Spleen (tissue), 11 donors: Measurements from ENCODE around the gene CFAP97D1. TPM values are rescaled to one million over a fixed set of nuclear protein-coding genes. Genes with fewer than 3 reads are reported as not detected.
"Not testable (repeated sequence)": the region's sequence is repeated elsewhere in the genome, so short reads cannot be mapped to it uniquely, and the experiment has no call there.

Experiments used
- DNase-seq: peaks from one replicate; pipeline ENCODE4 v3.0.0-alpha.2; 2020
- H3K27ac ChIP-seq, 8 donors: fragments of 200-600 bp; sonication (generic) in 7 of 8; 1 replicate in 4 of 8; 2 replicates in 4 of 8; pipeline versions ENCODE4 v1.5.0 to v1.8.0; 2016 to 2021; ENCODE audit warnings: inconsistent platforms in 4 of 8, mild to moderate bottlenecking in 4 of 8, moderate library complexity in 1 of 8
- H3K27me3 ChIP-seq, 7 donors: fragments of 200-600 bp; sonication (generic) in 6 of 7; replicated peaks in 1 of 7; 1 replicate in 4 of 7; 2 replicates in 3 of 7; pipeline versions ENCODE4 v1.5.0 to v1.8.0; 2016 to 2021; ENCODE audit warnings: inconsistent platforms in 3 of 7, mild to moderate bottlenecking in 1 of 7
- H3K36me3 ChIP-seq, 6 donors: fragments of 200-600 bp; sonication (generic) in 5 of 6; 1 replicate in 4 of 6; 2 replicates in 2 of 6; pipeline versions ENCODE4 v1.5.0 to v1.8.0; 2016 to 2021; ENCODE audit warnings: inconsistent platforms in 2 of 6
- H3K4me1 ChIP-seq, 6 donors: fragments of 200-600 bp; sonication (generic) in 5 of 6; 1 replicate in 3 of 6; 2 replicates in 3 of 6; pipeline versions ENCODE4 v1.5.0 to v1.8.0; 2016 to 2021; ENCODE audit warnings: inconsistent platforms in 3 of 6
- H3K4me3 ChIP-seq, 8 donors: fragments of 200-600 bp; sonication (generic) in 7 of 8; 1 replicate in 4 of 8; 2 replicates in 4 of 8; pipeline versions ENCODE4 v1.5.0 to v1.8.0; 2016 to 2021; ENCODE audit warnings: inconsistent platforms in 4 of 8, mild to moderate bottlenecking in 4 of 8, moderate library complexity in 2 of 8
- H3K9me3 ChIP-seq, 8 donors: fragments of 200-600 bp; sonication (generic) in 7 of 8; 1 replicate in 4 of 8; 2 replicates in 4 of 8; pipeline versions ENCODE4 v1.5.0 to v1.8.0; 2016 to 2021; ENCODE audit warnings: inconsistent platforms in 4 of 8
- POLR2A ChIP-seq, 3 donors: fragments of 450-650 bp; IDR thresholded peaks; one replicate each; pipeline ENCODE4 v1.5.1; 2017; ENCODE audit warnings: antibody characterized with exemption in 3 of 3, mild to moderate bottlenecking in 1 of 3
- POLR2AphosphoS5 ChIP-seq, 3 donors: sonication (generic); formaldehyde crosslinking; IDR thresholded peaks; one replicate each; pipeline ENCODE4 v1.5.1; 2017; ENCODE audit warnings: antibody characterized with exemption in 3 of 3
- WGBS, 5 donors: extraction: QIAGEN DNeasy Blood & Tissue Kit in 3 of 5; methylation state at CpG; one replicate each; pipeline versions ENCODE4 v1.1.5 to v1.1.7; 2013 to 2018; 5-methylcytosine and 5-hydroxymethylcytosine counted together
- intact Hi-C: fragments of 100-400 bp; cut with DNase I; formaldehyde crosslinking; loops from one replicate; pipeline ENCODE4 v1.15.0; 2023; ENCODE audit warnings: low total_unique reads
- polyA plus RNA-seq, 3 donors: library from polyadenylated mRNA; stranded (reverse); fragments of 200-250 nt; gene quantifications; one replicate each; pipeline ENCODE4 v1.2.1, GENCODE V29; 2013
- total RNA-seq, 7 donors: library from RNA; depleted of rRNA in 3 of 7; stranded (reverse); fragments of >200 nt in 3 of 7; fragmentation: NEBNext Ultra II Directional in 4 of 7; extraction: Animal tissue kit (Norgen Biotek cat#: 25700) in 4 of 7; gene quantifications; one replicate each; pipeline versions ENCODE4 v1.1.0 to v1.2.1, GENCODE V29; 2016 to 2021
- TF ChIP-seq, protein P1 (sequence below), 11 experiments: fragments of 200-600 bp in 7 of 11; fragments of 450-650 bp in 4 of 11; sonication (generic) in 4 of 11; IDR thresholded peaks in 8 of 11; conservative IDR thresholded peaks in 3 of 11; 1 replicate in 7 of 11; 2 replicates in 4 of 11; pipeline versions ENCODE4 v1.4.0 to v1.8.0; 2016 to 2021; ENCODE audit warnings: antibody characterized with exemption in 11 of 11, inconsistent platforms in 4 of 11, mild to moderate bottlenecking in 1 of 11
- donor health status: healthy with polysubstance abuse.
- donor health status: DM: no; HTN: no; CAD: no; lungs with moderate emphysema.
- donor health status: DM: no; HTN: no; CAD: no.
- donor health status: Bipolar disorder and iron deficiency.
- donor health status: healthy.
- donor health status: DM: no; HTN: no; CAD: no.
- donor health status: DM: yes; HTN: yes; CAD: no.

The CFAP97D1 gene
- total and polyA plus RNA-seq, 10 donors: 0.06 to 0.32 (median 0.19) TPM; not detected in 5

DNA sequence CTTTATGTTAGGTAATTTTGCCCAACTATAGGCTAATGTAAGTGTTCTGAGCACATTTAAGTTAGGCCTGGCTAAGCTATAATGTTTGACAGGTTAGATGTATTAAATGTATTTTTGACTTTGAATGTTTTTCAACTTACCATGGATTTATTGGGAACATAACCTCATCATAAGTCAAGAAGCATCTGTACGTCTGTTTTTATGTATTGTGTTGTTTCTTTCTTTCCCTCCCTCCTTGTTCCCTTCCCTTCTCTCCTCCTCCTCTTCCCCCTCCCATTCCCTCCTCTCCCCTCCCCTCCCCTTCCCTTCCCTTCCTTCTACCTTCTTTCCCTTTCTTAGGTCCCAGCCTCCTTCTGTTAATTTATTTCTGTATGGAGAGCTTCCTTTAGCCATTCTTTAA is 9.2 kb downstream of the CFAP97D1 start:
- Histone ChIP-seq H3K27me3 (peaks cover 0 to 10% (median 0%) of the 10 kb centered on the region in 7 donors), H3K4me3 (no peak overlapping the region), H3K36me3 (no peaks in the 10 kb centered on the region), H3K27ac (no peak overlapping the region), H3K4me1 (peaks cover 0 to 9% (median 0%) of the 10 kb centered on the region in 6 donors), H3K9me3 (peaks cover 0 to 3% (median 0%) of the 10 kb centered on the region in 8 donors)
- 84 to 100% (median 93%) methylated on average over 1 of the region's 1 CpG for WGBS, 5 donors
- DNase-seq: no peak
- intact Hi-C loops: no loop called here
- TF ChIP-seq, protein P1, sequence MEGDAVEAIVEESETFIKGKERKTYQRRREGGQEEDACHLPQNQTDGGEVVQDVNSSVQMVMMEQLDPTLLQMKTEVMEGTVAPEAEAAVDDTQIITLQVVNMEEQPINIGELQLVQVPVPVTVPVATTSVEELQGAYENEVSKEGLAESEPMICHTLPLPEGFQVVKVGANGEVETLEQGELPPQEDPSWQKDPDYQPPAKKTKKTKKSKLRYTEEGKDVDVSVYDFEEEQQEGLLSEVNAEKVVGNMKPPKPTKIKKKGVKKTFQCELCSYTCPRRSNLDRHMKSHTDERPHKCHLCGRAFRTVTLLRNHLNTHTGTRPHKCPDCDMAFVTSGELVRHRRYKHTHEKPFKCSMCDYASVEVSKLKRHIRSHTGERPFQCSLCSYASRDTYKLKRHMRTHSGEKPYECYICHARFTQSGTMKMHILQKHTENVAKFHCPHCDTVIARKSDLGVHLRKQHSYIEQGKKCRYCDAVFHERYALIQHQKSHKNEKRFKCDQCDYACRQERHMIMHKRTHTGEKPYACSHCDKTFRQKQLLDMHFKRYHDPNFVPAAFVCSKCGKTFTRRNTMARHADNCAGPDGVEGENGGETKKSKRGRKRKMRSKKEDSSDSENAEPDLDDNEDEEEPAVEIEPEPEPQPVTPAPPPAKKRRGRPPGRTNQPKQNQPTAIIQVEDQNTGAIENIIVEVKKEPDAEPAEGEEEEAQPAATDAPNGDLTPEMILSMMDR (IDR thresholded peaks at IDR 0.05 in 8 of 11, conservative IDR thresholded peaks at IDR 0.05 in 3 of 11): no peak
- no peak for TF ChIP-seq POLR2A (IDR thresholded peaks at IDR 0.05)
- TF ChIP-seq POLR2AphosphoS5 (IDR thresholded peaks at IDR 0.05): no peak

DNA sequence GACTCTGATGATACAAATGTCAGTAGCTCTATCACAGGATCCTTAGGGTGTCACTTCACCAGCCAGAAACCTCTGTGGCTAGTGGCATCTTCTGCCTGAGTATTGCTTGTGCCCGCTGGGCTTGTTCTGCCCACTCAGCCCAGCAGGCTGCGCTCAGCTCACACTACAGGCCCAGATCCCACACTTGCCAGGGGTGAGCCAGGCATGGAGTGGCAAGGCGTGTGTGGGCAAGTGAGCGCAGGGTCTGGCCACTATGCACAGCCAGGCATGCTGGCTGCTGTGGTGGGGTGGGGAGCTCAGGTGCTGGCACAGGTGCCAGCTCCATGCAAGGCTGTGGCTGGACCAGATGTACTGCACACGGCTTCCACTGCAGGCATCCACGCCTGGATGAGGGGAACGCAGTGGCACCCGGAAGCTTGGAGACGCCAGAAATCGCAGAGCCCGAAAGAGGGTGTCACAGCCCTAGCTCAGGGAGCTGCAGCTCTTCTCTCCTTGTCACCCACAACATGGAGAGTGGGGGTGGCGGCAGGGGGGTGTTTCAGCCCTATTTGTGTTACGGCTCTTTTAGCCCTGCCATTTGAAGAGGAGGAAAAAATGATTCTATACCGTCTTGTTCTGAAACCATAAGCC is 10.2 kb downstream of the CFAP97D1 start:
- peaks cover 0 to 3% (median 0%) of the 10 kb centered on the region in 8 donors for H3K9me3 ChIP-seq
- no peak overlapping the region for H3K4me3 ChIP-seq
- H3K4me1 ChIP-seq: peaks cover 0 to 9% (median 0%) of the 10 kb centered on the region in 6 donors
- intact Hi-C loops: no loop called here
- no peaks in the 10 kb centered on the region for H3K36me3 ChIP-seq
- H3K27me3 ChIP-seq: peaks cover 0 to 10% (median 0%) of the 10 kb centered on the region in 7 donors
- H3K27ac ChIP-seq: no peak overlapping the region
- TF ChIP-seq POLR2A (IDR thresholded peaks at IDR 0.05): no peak
- TF ChIP-seq, protein P1 (IDR thresholded peaks at IDR 0.05 in 8 of 11, conservative IDR thresholded peaks at IDR 0.05 in 3 of 11): no peak
- TF ChIP-seq POLR2AphosphoS5 (IDR thresholded peaks at IDR 0.05): no peak
- WGBS, 5 donors: 80 to 91% (median 90%) methylated on average over 12 to 14 of the region's 14 CpGs
- no peak for DNase-seq

DNA sequence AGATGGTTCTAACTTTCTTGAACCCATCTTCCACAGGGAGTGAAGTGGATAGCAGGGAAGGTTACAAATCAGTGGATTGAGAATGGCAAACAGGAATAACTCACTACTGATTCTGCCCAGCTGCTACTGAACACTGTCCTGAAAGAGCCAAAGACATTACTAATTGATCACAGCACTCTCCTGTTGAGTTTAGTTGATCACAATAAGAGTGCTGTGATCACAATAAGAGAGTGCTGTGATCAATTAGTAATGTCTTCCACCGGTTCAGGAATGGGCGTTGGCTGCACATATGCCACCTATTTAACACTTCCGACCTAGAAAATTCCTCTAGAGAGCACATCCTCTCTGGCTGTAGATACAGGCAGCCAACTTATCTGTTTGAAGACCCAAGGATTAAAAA is 11.4 kb downstream of the CFAP97D1 start:
- Histone ChIP-seq H3K27me3 (peaks cover 0 to 10% (median 0%) of the 10 kb centered on the region in 7 donors), H3K4me3 (no peak overlapping the region), H3K36me3 (no peaks in the 10 kb centered on the region), H3K9me3 (peaks cover 0 to 3% (median 0%) of the 10 kb centered on the region in 8 donors), H3K27ac (no peak overlapping the region), H3K4me1 (peaks cover 0 to 9% (median 0%) of the 10 kb centered on the region in 6 donors)
- intact Hi-C loops: no loop called here
- TF ChIP-seq POLR2A (IDR thresholded peaks at IDR 0.05) (no peak), POLR2AphosphoS5 (IDR thresholded peaks at IDR 0.05) (no peak)
- TF ChIP-seq, protein P1 (IDR thresholded peaks at IDR 0.05 in 8 of 11, conservative IDR thresholded peaks at IDR 0.05 in 3 of 11): no peak
- WGBS, 5 donors: 29 to 60% (median 47%) methylated on average over 3 of the region's 3 CpGs
- no peak for DNase-seq

DNA sequence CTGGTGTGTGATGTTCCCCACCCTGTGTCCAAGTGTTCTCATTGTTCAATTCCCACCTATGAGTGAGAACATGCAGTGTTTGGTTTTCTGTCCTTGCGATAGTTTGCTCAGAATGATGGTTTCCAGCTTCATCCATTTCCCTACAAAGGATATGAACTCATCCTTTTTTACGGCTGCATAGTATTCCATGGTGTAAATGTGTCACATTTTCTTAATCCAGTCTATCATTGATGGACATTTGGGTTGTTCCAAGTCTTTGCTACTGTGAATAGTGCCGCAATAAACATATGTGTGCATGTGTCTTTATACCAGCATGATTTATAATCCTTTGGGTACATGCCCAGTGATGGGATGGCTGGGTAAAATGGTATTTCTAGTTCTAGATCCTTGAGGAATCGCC is 12.4 kb downstream of the CFAP97D1 start:
- intact Hi-C loops, H3K9me3 ChIP-seq, H3K27ac ChIP-seq, DNase-seq, H3K4me3 ChIP-seq, H3K4me1 ChIP-seq, H3K36me3 ChIP-seq: not testable (repeated sequence)
- WGBS, 5 donors: 73 to 97% (median 90%) methylated on average over 4 of the region's 4 CpGs
- H3K27me3 ChIP-seq: peaks cover 0 to 12% (median 0%) of the 10 kb centered on the region in 7 donors

DNA sequence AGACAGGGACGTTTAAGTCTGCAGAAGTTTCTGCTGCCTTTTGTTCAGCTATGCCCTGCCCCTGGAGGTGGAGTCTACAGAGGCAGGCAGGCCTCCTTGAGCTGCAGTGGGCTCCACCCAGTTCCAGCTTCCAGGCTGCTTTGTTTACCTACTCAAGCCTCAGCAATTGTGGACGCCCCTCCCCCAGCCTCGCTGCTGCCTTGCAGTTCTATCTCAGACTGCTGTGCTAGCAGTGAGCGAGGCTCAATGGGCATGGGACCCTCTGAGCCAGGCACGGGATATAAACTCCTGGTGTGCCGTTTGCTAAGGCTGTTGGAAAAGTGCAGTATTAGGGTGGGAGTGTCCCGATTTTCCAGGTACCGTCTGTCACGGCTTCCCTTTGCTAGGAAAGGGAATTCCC is 17.8 kb downstream of the CFAP97D1 start:
- H3K27ac ChIP-seq, H3K4me1 ChIP-seq, H3K36me3 ChIP-seq, H3K9me3 ChIP-seq, H3K4me3 ChIP-seq, DNase-seq, intact Hi-C loops: not testable (repeated sequence)
- peaks cover 0 to 19% (median 0%) of the 10 kb centered on the region in 7 donors for H3K27me3 ChIP-seq
- WGBS, 5 donors: 86 to 96% (median 91%) methylated on average over 8 to 9 of the region's 9 CpGs
